Aorta (tissue), 5 donors: ENCODE measurements around the gene CDC42BPG. TPM values are rescaled to one million over a fixed set of nuclear protein-coding genes. Genes with fewer than 3 reads are reported as not detected.

Experiments
- ATAC-seq: fragments of 200-7000 bp; cut with Tn5 transposase; one replicate; pipeline ENCODE4 v1.9.1; 2022; ENCODE audit warnings: moderate library complexity; ENCODE audit not compliant: low FRiP score
- DNase-seq, 2 donors: peaks; one replicate each; pipeline ENCODE4 v3.0.0-alpha.2; 2020
- H3K27ac ChIP-seq, 2 donors: one replicate each; pipeline ENCODE4 v1.5.1; 2013; ENCODE audit warnings: low read length in 2 of 2, mild to moderate bottlenecking in 2 of 2, moderate library complexity in 2 of 2, control low read depth in 1 of 2, inconsistent platforms in 1 of 2, low read depth in 1 of 2
- H3K27me3 ChIP-seq, 2 donors: one replicate each; pipeline ENCODE4 v1.6.1; 2013; ENCODE audit warnings: control low read depth in 1 of 2, low read length in 1 of 2, mild to moderate bottlenecking in 1 of 2, moderate library complexity in 1 of 2; ENCODE audit not compliant: insufficient read depth in 2 of 2, control insufficient read depth in 1 of 2
- H3K36me3 ChIP-seq, 2 donors: one replicate each; pipeline ENCODE4 v1.6.1; 2013; ENCODE audit warnings: control low read depth in 1 of 2, low read length in 1 of 2, mild to moderate bottlenecking in 1 of 2; ENCODE audit not compliant: insufficient read depth in 2 of 2, control insufficient read depth in 1 of 2
- H3K4me1 ChIP-seq, 2 donors: one replicate each; pipeline ENCODE4 v1.6.1; 2013; ENCODE audit warnings: low read length in 2 of 2, control low read depth in 1 of 2, mild to moderate bottlenecking in 1 of 2, moderate library complexity in 1 of 2; ENCODE audit not compliant: insufficient read depth in 2 of 2, control insufficient read depth in 1 of 2
- H3K4me3 ChIP-seq, 2 donors: one replicate each; pipeline ENCODE4 v1.5.1; 2013; ENCODE audit warnings: low read length in 2 of 2, control low read depth in 1 of 2, mild to moderate bottlenecking in 1 of 2
- H3K9me3 ChIP-seq: one replicate; pipeline ENCODE4 v1.6.1; 2013; ENCODE audit warnings: mild to moderate bottlenecking, low read length; ENCODE audit not compliant: control insufficient read depth
- WGBS, 2 donors: extraction: QIAGEN DNeasy Blood & Tissue Kit; methylation state at CpG; one replicate each; pipeline ENCODE4 v1.1.7; 2013; 5-methylcytosine and 5-hydroxymethylcytosine counted together
- intact Hi-C, 2 donors: fragments of 100-400 bp; cut with DNase I; formaldehyde crosslinking; loops; one replicate each; pipeline versions ENCODE4 v1.14.2 to v1.15.0; 2022
- polyA plus RNA-seq, 2 donors: library from polyadenylated mRNA; stranded (reverse); fragments of 200-250 nt; gene quantifications; one replicate each; pipeline ENCODE4 v1.2.3, GENCODE V29; 2013
- total RNA-seq, 2 donors: library from RNA; stranded (reverse); fragmentation: NEBNext Ultra II Directional; extraction: Animal tissue kit (Norgen Biotek cat#: 25700); gene quantifications; one replicate each; pipeline ENCODE4 v1.2.1, GENCODE V29; 2021
- donor health status: healthy with polysubstance abuse.
- donor health status: Bipolar disorder and iron deficiency.
- donor health status: DM: no; HTN: no; CAD: no.
- donor health status: DM: no; HTN: no; CAD: no.
- donor health status: DM: yes; HTN: yes; CAD: no.

Gene CDC42BPG
- total and polyA plus RNA-seq, 4 donors: 0.29 to 6.0 (median 0.86) TPM

DNA sequence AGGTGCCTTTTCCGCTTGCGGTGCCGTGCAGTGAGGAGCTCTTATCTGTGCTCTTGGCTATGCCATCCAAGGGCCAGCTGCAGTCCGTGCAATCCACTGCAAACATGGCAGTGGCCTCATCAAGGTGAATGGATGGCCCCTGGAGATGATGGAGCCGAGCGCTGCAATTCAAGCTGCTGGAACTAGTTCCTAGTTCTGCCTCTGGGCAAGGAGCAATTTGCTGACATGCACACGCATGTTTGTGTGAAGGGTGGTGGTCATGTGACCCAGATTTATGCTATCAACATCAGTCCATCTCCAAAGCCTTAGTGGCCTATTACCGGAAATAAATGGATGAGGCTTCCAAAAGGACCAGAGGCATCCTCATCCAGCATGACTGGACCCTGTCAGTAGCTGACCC lies 37.0 kb upstream of the CDC42BPG start:
- Histone ChIP-seq H3K27ac (peak overlapping the region; percentile 11 to 17), H3K36me3 (no peaks in the 10 kb centered on the region), H3K4me1 (no peaks in the 10 kb centered on the region), H3K27me3 (peaks cover 0 to 2% of the 10 kb centered on the region in 2 donors), H3K9me3 (no peaks in the 10 kb centered on the region), H3K4me3 (no peak overlapping the region)
- intact Hi-C loops: no loop called here
- ATAC-seq: no peak
- WGBS, 2 donors: 92 to 93% methylated on average over 8 of the region's 8 CpGs
- no peak for DNase-seq

DNA sequence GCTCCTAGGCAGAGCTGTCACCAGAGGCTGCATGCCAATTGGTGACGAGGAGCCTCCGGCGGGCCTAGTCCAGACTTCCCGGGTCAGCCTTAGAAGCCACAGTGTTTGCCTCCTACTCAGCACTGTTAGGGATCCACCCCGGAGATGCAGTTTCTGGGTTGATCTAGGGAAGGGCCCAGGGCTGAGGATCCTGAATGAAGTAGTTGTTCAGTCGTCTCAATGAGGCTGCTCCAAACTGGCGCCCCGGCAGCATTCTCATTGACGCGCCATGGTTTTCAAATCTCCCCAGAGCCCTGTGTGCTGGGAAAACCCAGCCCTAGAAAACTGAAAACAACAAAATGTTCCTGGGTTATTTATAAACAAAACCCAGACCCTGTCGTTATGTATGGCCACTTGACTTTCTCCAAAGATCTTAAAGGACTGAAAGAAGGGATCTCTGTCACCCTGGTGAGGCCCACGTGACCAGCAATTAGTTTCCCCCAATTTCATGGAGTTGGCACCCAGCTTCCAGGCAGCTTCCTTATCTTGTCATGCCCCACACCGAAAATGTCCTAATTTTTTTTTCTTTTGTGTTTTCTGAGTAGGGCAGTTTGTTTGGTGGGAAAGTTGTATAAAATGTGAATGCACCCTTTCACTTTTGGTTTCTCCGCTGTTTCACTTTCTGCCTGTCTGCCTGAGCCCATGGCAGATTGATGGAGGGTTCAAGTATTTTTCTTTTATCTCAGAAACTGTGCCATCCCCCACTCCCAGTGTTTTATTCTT lies 36.0 kb upstream of the CDC42BPG start:
- Histone ChIP-seq H3K9me3 (no peaks in the 10 kb centered on the region), H3K4me1 (no peaks in the 10 kb centered on the region), H3K27me3 (peaks cover 0 to 2% of the 10 kb centered on the region in 2 donors), H3K27ac (no peak overlapping the region), H3K36me3 (no peaks in the 10 kb centered on the region), H3K4me3 (no peak overlapping the region)
- WGBS, 2 donors: 88% methylated on average over 14 of the region's 14 CpGs
- peak; percentile 58 to 69 for DNase-seq
- intact Hi-C loops: no loop called here
- ATAC-seq: no peak

DNA sequence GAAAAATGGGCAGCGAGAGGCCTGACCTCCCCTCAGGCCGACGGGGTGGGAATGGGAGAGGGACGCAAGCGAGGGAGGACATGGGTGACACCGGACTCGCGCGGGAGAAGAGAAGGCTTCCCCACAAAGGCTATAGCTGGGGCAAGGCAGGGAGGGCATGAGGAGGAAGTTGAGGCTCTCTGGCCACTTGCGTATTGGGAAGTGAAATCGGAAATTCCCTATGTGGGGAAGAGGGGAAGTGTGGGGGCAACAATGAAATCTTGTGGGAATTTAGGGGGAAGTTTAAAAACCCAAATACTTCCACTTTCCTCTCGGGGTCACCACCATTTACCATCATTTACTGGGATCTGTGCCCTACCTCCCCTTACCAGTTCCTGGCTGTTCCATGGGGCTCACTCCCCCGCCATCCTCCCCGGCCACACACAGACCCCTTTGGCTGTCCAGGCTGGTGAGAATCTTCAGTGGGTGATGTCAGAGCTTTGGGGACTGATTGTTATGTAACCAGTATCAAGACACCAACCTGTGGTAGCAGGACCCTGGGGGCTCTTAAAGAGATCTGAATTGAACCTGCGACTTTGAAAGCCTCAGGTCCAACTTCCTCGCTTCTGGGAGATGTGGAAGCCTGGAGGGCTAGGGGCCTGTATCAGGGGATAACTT lies 34.9 kb upstream of the CDC42BPG start:
- Histone ChIP-seq H3K27ac (peak overlapping the region in 1 of 2 donors; percentile 76), H3K4me3 (peak overlapping the region in 1 of 2 donors; percentile 43), H3K36me3 (no peaks in the 10 kb centered on the region), H3K9me3 (no peaks in the 10 kb centered on the region), H3K27me3 (peaks cover 0 to 2% of the 10 kb centered on the region in 2 donors), H3K4me1 (no peaks in the 10 kb centered on the region)
- ATAC-seq: no peak
- whole genome bisulfite sequencing, 2 donors: 28 to 31% methylated on average over 16 of the region's 16 CpGs
- intact Hi-C loops: no loop called here
- DNase-seq: peak in 1 of 2 donors; percentile 67

DNA sequence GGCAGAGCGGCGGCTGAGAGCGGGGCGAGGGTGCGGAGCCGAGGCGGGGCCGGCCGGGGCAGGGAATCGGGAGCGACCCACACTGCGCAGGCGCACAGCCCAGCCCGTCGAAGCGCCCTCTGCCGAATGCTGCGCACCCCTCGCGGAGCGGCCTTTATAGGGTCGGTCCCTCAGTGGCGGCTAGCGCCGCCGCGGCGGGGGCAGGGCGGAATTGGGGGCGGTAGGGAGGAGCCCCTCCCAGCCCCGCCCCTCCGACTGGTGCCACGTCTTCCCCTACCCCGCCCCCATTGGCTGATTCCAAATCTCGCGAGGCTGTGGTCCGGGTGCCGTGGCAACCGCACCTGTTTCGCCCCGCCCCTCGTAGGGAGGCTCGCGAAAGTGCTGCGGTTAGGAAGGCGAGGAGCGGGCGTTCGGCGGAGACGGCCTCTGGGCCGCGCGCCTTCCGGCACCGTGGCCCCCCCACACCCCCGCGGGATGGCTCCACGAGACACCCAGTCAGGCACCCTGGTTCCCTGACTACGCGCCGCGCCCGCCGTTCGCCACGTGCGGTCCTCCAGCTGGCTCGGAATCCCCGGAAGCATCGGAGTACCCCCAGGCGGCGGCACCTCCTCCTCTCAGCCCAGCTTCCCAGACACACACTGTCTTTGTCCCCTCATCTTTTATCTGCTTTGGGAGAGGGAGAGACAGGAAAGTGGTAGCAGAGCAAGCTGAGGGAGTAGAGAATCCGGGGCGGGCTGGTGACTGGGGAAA lies 34.2 kb upstream of the CDC42BPG start, which contains the start of gene EHD1:
Gene EHD1 (minus strand): TSS at position 128 of the 750 bp plus-strand sequence. CDS start 157 bp downstream, outside the sequence.
- 0 to 1% methylated on average over 43 to 75 of the region's 75 CpGs for WGBS, 2 donors
- H3K27me3 ChIP-seq: peaks cover 0 to 2% of the 10 kb centered on the region in 2 donors
- ATAC-seq (peak; percentile 96), DNase-seq (peak; percentile 98 to 100)
- peak within 1 kb of the TSS; percentile 64 to 76 for H3K27ac ChIP-seq
- no peaks in the 10 kb centered on the region for H3K36me3 ChIP-seq
- H3K4me3 ChIP-seq: peak within 1 kb of the TSS; percentile 50 to 89
- intact Hi-C loops: no loop called here
- H3K9me3 ChIP-seq: no peaks in the 10 kb centered on the region
- H3K4me1 ChIP-seq: no peaks in the 10 kb centered on the region

DNA sequence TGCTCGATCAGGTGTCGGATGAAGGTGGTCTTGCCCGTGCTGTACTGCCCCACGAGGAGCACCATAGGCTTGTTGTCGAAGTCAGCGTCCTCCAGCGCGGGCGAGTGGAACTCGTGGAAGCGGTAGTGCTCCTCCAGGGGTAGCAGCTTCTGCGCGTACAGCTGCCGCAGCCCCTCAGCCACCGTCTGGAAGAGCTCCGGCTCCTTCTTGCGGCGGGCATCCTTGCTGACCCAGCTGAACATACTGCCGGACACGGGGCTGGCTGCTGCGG lies 33.7 kb upstream of the CDC42BPG start:
- ATAC-seq: peak; percentile 57
- peaks cover 0 to 3% of the 10 kb centered on the region in 2 donors for H3K36me3 ChIP-seq
- DNase-seq: no peak
- intact Hi-C loops: no loop called here
- H3K27ac ChIP-seq: peak overlapping the region in 1 of 2 donors; percentile 74
- WGBS, 2 donors: 0 to 1% methylated on average over 18 to 21 of the region's 21 CpGs
- H3K4me3 ChIP-seq: peak overlapping the region; percentile 50 to 89
- no peaks in the 10 kb centered on the region for H3K4me1 ChIP-seq
- H3K9me3 ChIP-seq: no peaks in the 10 kb centered on the region
- H3K27me3 ChIP-seq: peaks cover 0 to 2% of the 10 kb centered on the region in 2 donors

DNA sequence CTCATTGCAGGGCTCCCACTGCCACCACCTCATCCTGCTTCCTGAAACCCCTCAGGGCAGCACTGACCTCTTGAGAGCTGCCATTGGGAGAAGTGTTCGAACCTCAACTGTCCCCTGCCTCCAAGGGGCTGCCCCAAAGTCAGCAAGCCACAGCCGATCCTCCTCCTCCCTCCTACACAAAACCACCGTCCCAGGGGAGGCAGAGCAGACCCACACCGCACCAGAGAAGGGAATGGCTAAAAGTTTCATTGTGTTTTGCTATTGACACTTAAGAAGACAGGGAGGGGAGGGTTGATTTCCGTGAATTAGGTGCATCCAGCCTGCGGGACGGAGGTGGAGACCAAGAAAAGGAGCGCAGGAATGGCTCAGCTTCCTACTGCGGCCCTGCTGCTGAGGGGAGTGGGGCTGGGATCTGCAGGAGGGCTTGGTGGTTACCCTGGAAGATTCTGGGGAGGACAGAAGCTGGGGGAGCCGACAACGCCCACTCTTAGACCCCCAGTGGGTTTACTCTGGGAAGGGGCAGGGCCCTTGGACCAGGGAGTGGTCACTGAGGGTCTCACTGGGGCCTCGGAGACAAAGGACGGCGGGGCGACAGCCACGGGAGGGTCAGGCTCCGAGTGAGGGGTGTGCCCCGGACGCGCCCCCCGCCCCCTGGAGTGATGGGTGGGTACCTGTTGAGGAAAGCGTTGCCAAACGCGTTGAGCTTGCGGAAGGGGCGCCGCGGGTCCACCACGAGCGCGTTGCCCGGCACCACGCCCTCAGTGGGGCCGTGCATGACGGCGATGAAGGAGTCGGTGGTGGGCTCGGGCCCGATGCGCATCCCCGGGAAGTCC lies 33.2 kb upstream of the CDC42BPG start:
- H3K4me3 ChIP-seq: peak overlapping the region; percentile 50 to 89
- peaks cover 0 to 2% of the 10 kb centered on the region in 2 donors for H3K27me3 ChIP-seq
- no peaks in the 10 kb centered on the region for H3K4me1 ChIP-seq
- peak overlapping the region; percentile 64 to 74 for H3K27ac ChIP-seq
- WGBS, 2 donors: 0 to 1% methylated on average over 39 to 41 of the region's 41 CpGs
- no peaks in the 10 kb centered on the region for H3K9me3 ChIP-seq
- H3K36me3 ChIP-seq: peaks cover 0 to 5% of the 10 kb centered on the region in 2 donors
- intact Hi-C loops: no loop called here
- DNase-seq (peak; percentile 70 to 83), ATAC-seq (peak; percentile 0)

DNA sequence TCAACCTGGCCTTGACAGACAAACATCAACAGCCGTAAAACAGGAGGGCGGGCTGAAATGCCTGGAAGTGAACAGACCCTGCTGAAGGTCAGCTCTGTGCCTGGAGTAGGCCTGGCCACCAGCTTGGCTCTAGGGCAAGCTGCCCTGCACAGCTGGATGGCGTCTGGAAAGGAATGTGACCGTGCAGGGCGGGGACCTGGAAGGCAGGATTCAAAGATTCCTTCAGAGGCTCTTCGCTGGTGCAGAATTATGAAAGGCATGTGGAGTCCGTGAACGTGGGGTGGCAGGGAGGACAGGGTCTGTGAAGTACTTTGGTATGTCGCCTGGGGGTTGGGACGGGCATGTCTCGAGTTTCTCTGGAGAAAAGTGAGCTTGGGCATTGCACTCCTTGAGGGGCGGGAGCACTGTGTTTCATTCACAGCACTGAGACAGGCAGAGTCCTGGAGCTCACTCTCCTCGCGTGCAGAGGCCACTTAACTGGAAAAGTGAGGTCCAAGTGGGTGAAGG lies 32.4 kb upstream of the CDC42BPG start:
- intact Hi-C loops: no loop called here
- ATAC-seq: no peak
- peak overlapping the region; percentile 1 to 74 for H3K27ac ChIP-seq
- peak in 1 of 2 donors; percentile 87 for DNase-seq
- H3K4me1 ChIP-seq: no peaks in the 10 kb centered on the region
- 2 to 5% methylated on average over 14 of the region's 14 CpGs for WGBS, 2 donors
- peaks cover 0 to 5% of the 10 kb centered on the region in 2 donors for H3K36me3 ChIP-seq
- no peaks in the 10 kb centered on the region for H3K9me3 ChIP-seq
- H3K4me3 ChIP-seq: peak overlapping the region; percentile 50 to 89
- peaks cover 0 to 2% of the 10 kb centered on the region in 2 donors for H3K27me3 ChIP-seq
